GM18907 (cell line): ENCODE measurements around the gene BBS12.

Experiments
- ATAC-seq: cut with Tn5 transposase; IDR thresholded peaks from one replicate; pipeline ENCODE4 v1.9.1; 2021; ENCODE audit warnings: mild to moderate bottlenecking, moderate library complexity; ENCODE audit not compliant: unreplicated experiment

The BBS12 gene

GRCh38 chr4:122793811-122794210 lies 61.3 kb downstream of the BBS12 start:
- no peak for ATAC-seq
